ENCODE measurements around the gene WHRN.

- TF ChIP-seq CTCF (IDR thresholded peaks at IDR 0.05; ENCODE audit: poor library complexity, severe bottlenecking) (no peak), REST (IDR thresholded peaks at IDR 0.05; ENCODE audit: borderline replicate concordance) (no peak), TAF1 (IDR thresholded peaks at IDR 0.05; ENCODE audit: low read depth) (no peak), RAD21 (conservative IDR thresholded peaks at IDR 0.05) (no peak), EZH2 (IDR thresholded peaks at IDR 0.05; ENCODE audit: borderline replicate concordance, insufficient read depth, low read length, poor library complexity, severe bottlenecking) (no peak), EP300 (conservative IDR thresholded peaks at IDR 0.05; ENCODE audit: poor library complexity, severe bottlenecking) (no peak), POLR2AphosphoS5 (IDR thresholded peaks at IDR 0.05) (no peak), SMC3 (conservative IDR thresholded peaks at IDR 0.05; ENCODE audit: poor library complexity) (no peak), MXI1 (conservative IDR thresholded peaks at IDR 0.05; ENCODE audit: poor library complexity, severe bottlenecking) (no peak)
Observed at GRCh38 chr9:114431770-114432169, 73.5 kb downstream of the WHRN start.

All from neural cell (in vitro differentiated cells).